Tibial nerve (tissue), 4 donors: ENCODE measurements around the gene STIM1.

Experiments
- EP300 ChIP-seq, 2 donors: sonication (generic); formaldehyde crosslinking; IDR thresholded peaks; one replicate each; pipeline ENCODE4 v1.6.1; 2017; ENCODE audit warnings: antibody characterized with exemption in 2 of 2, mild to moderate bottlenecking in 1 of 2
- TF ChIP-seq, protein P1 (sequence below), 5 experiments: fragments of 200-600 bp in 3 of 5; fragments of 450-650 bp in 2 of 5; sonication (generic) in 3 of 5; IDR thresholded peaks; one replicate each; pipeline ENCODE4 v1.5.1; 2016 to 2019; ENCODE audit warnings: antibody characterized with exemption in 5 of 5, mild to moderate bottlenecking in 3 of 5, moderate library complexity in 2 of 5

- TF ChIP-seq, protein P1, sequence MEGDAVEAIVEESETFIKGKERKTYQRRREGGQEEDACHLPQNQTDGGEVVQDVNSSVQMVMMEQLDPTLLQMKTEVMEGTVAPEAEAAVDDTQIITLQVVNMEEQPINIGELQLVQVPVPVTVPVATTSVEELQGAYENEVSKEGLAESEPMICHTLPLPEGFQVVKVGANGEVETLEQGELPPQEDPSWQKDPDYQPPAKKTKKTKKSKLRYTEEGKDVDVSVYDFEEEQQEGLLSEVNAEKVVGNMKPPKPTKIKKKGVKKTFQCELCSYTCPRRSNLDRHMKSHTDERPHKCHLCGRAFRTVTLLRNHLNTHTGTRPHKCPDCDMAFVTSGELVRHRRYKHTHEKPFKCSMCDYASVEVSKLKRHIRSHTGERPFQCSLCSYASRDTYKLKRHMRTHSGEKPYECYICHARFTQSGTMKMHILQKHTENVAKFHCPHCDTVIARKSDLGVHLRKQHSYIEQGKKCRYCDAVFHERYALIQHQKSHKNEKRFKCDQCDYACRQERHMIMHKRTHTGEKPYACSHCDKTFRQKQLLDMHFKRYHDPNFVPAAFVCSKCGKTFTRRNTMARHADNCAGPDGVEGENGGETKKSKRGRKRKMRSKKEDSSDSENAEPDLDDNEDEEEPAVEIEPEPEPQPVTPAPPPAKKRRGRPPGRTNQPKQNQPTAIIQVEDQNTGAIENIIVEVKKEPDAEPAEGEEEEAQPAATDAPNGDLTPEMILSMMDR (IDR thresholded peaks at IDR 0.05) = no peak
- no peak for TF ChIP-seq EP300 (IDR thresholded peaks at IDR 0.05)
Observed at GRCh38 chr11:4061700-4062099, 206.2 kb downstream of the STIM1 start.
